GM12878 (cell line): Measurements from ENCODE around the gene STIL. TPM values are rescaled to one million over a fixed set of nuclear protein-coding genes. Genes with fewer than 3 reads are reported as not detected.

Experiments
- ATAC-seq: fragments of 200-7000 bp; cut with Tn5 transposase; 3 replicates; pipeline ENCODE4 v1.9.1; 2020; ENCODE audit warnings: mild to moderate bottlenecking, moderate library complexity
- BruUV-seq: library from RNA; stranded (reverse); fragments of 400-500 nt; replicated peaks from 2 replicates; lab custom pipeline; 2021; lab: Mats Ljungman, UMichigan
- CTCF ChIA-PET: fragments of 300-600 bp; sonication (Branson Sonifier 250); formaldehyde crosslinking; extraction: SDS; loops from one replicate; lab custom pipeline; 2021; ENCODE audit warnings: inconsistent platforms; lab: Yijun Ruan, JAX
- POLR2A ChIA-PET: fragments of 350-600 bp; formaldehyde crosslinking; extraction: SDS; loops from one replicate; lab custom pipeline; 2021; ENCODE audit warnings: inconsistent platforms; lab: Charles Lee
- RAD21 ChIA-PET: fragments of 300-600 bp; sonication (Branson Sonifier 250); formaldehyde crosslinking; loops from one replicate; lab custom pipeline; 2023; ENCODE audit warnings: antibody characterized with exemption; ENCODE audit not compliant: unreplicated experiment; lab: Charles Lee
- SMC1A ChIA-PET: fragments of 300-600 bp; sonication (Branson Sonifier 250); formaldehyde crosslinking; loops from one replicate; lab custom pipeline; 2023; ENCODE audit not compliant: unreplicated experiment, uncharacterized antibody; lab: Charles Lee
- DNase-seq: peaks from one replicate; pipeline ENCODE4 v3.0.0-alpha.2; 2011; ENCODE audit warnings: low read depth, low spot score
- FAIRE-seq: peaks from 3 replicates; lab custom pipeline; 2011; peaks lifted over from hg19 to GRCh38; lab: Jason Lieb, UNC
- H2AFZ ChIP-seq: 2 replicates; pipeline ENCODE4 v1.6.0; 2011; ENCODE audit warnings: low read depth, low read length, control low read depth; ENCODE audit not compliant: control insufficient read depth
- H3K27ac ChIP-seq: 2 replicates; pipeline ENCODE4 v1.5.1; 2011; ENCODE audit warnings: control low read depth; ENCODE audit not compliant: control insufficient read depth, insufficient read depth
- H3K27me3 ChIP-seq, 2 experiments: replicated peaks in 1 of 2; 2 replicates each; pipeline versions ENCODE4 v1.6.0 to v1.6.1; 2011; ENCODE audit warnings: low read length in 1 of 2; ENCODE audit not compliant: control insufficient read depth in 2 of 2, insufficient read depth in 2 of 2
- H3K36me3 ChIP-seq, 2 experiments: 2 replicates each; pipeline ENCODE4 v1.5.1; 2011; ENCODE audit warnings: low read length in 1 of 2; ENCODE audit not compliant: control insufficient read depth in 2 of 2, insufficient read depth in 2 of 2
- H3K4me1 ChIP-seq: 2 replicates; pipeline ENCODE4 v1.6.1; 2011; ENCODE audit warnings: mild to moderate bottlenecking, low read length, moderate library complexity, mixed read lengths; ENCODE audit not compliant: control insufficient read depth, insufficient read depth
- H3K4me2 ChIP-seq: 2 replicates; pipeline ENCODE4 v1.6.0; 2011; ENCODE audit warnings: control low read depth; ENCODE audit not compliant: control insufficient read depth, insufficient read depth
- H3K4me3 ChIP-seq: fragments of 200-600 bp; sonication (generic); 2 replicates; pipeline ENCODE4 v1.5.1; 2016
- H3K79me2 ChIP-seq: 2 replicates; pipeline ENCODE4 v1.6.0; 2011; ENCODE audit warnings: low read length; ENCODE audit not compliant: control insufficient read depth, insufficient read depth
- H3K9ac ChIP-seq: 2 replicates; pipeline ENCODE4 v1.8.0; 2011; ENCODE audit warnings: low read length, control low read depth, mixed read lengths; ENCODE audit not compliant: control insufficient read depth, insufficient read depth
- H3K9me3 ChIP-seq: replicated peaks from 3 replicates; pipeline ENCODE4 v1.5.1; 2011; ENCODE audit warnings: mild to moderate bottlenecking, low read length; ENCODE audit not compliant: control insufficient read depth, insufficient read depth
- H4K20me1 ChIP-seq: 2 replicates; pipeline ENCODE4 v1.6.0; 2011; ENCODE audit not compliant: control insufficient read depth, insufficient read depth
- BCL11A ChIP-seq: IDR thresholded peaks from 2 replicates; pipeline ENCODE4 v1.6.1; 2011; ENCODE audit warnings: low read depth, low read length
- ELK1 ChIP-seq: IDR thresholded peaks from 2 replicates; pipeline ENCODE4 v1.6.1; 2012; ENCODE audit warnings: low read depth, low read length, improper control_type of control experiment
- FOS ChIP-seq: IDR thresholded peaks from 3 replicates; pipeline ENCODE4 v1.6.1; 2011; ENCODE audit warnings: borderline replicate concordance; ENCODE audit not compliant: insufficient read length; ENCODE audit errors: extremely low read depth
- IRF4 ChIP-seq: IDR thresholded peaks from 2 replicates; pipeline ENCODE4 v1.6.1; 2011; ENCODE audit warnings: low read depth, low read length
- MXI1 ChIP-seq: fragments of 150-350 bp; IDR thresholded peaks from 2 replicates; pipeline ENCODE4 v1.6.1; 2011; ENCODE audit warnings: low read depth, mild to moderate bottlenecking, inconsistent platforms, low read length, improper control_type of control experiment
- SREBF1 ChIP-seq: IDR thresholded peaks from 2 replicates; pipeline ENCODE4 v1.6.1; 2012; ENCODE audit warnings: mild to moderate bottlenecking, low read length
- SRF ChIP-seq, 2 experiments: IDR thresholded peaks; 2 replicates each; pipeline ENCODE4 v1.6.1; 2011; ENCODE audit warnings: low read depth in 2 of 2, low read length in 2 of 2, mild to moderate bottlenecking in 1 of 2, moderate library complexity in 1 of 2
- TCF7 ChIP-seq: IDR thresholded peaks from 2 replicates; pipeline ENCODE4 v1.6.1; 2014; ENCODE audit warnings: antibody characterized with exemption, borderline replicate concordance
- WGBS: methylation state at CpG from one replicate; pipeline ENCODE4 v1.1.6; 2016; ENCODE audit warnings: low lambda C conversion rate; ENCODE audit not compliant: insufficient replicate concordance, insufficient coverage; ENCODE audit errors: missing lambda C conversion rate; 5-methylcytosine and 5-hydroxymethylcytosine counted together
- in situ Hi-C: fragments of 300-500 bp; cut with MboI; formaldehyde crosslinking; loops from 9 replicates; pipeline ENCODE4 v1.14.3; 2018; ENCODE audit warnings: mixed read lengths
- intact Hi-C: fragments of 100-400 bp; cut with micrococcal nuclease; formaldehyde crosslinking; loops from one replicate; pipeline ENCODE4 v1.14.2; 2022; ENCODE audit not compliant: unreplicated experiment
- polyA plus RNA-seq, 11 experiments: library from polyadenylated mRNA; depleted of rRNA in 4 of 11; unstranded in 6 of 11; stranded (reverse) in 5 of 11; fragments of >200 nt; fragmentation: Nextera tagmentation in 4 of 11; fragmentation: Illumina TruSeq in 1 of 11; extraction: Ambion mirVana in 4 of 11; extraction: Trizol in 1 of 11; gene quantifications; 1 replicate in 1 of 11; 2 replicates in 10 of 11; pipeline versions ENCODE4 v1.2.1 to v1.2.3, GENCODE V29; 2011 to 2016; ENCODE audit warnings: inconsistent platforms in 2 of 11, missing spikeins in 2 of 11, low read depth in 1 of 11
- total RNA-seq, 4 experiments: library from RNA; depleted of rRNA in 3 of 4; stranded (reverse); fragments of >200 nt in 3 of 4; fragmentation: Illumina TruSeq in 1 of 4; extraction: Trizol in 1 of 4; gene quantifications; 2 replicates each; pipeline versions ENCODE4 v1.2.1 to v1.2.3, GENCODE V29; 2013 to 2021
- TF ChIP-seq, protein P1 (sequence below): IDR thresholded peaks from 2 replicates; pipeline ENCODE4 v1.6.1; 2012; ENCODE audit warnings: improper control_type of control experiment, low read depth, low read length; ENCODE audit not compliant: insufficient replicate concordance
- TF ChIP-seq, protein P2 (sequence below): fragments of 450-650 bp; IDR thresholded peaks from 2 replicates; pipeline ENCODE4 v1.6.1; 2018; ENCODE audit warnings: mild to moderate bottlenecking, low read depth, moderate library complexity; ENCODE audit not compliant: partially characterized antibody
- TF ChIP-seq, protein P3 (sequence below): fragments of 450-650 bp; IDR thresholded peaks from 2 replicates; pipeline ENCODE4 v1.6.1; 2016; ENCODE audit warnings: mild to moderate bottlenecking

The STIL gene
- total and polyA plus RNA-seq, 10 of the 15 experiments (the other 5 are each of a cell fraction or from before 2014, with no cell fraction given) = 6.0 to 35.1 (median 26.5) TPM

DNA sequence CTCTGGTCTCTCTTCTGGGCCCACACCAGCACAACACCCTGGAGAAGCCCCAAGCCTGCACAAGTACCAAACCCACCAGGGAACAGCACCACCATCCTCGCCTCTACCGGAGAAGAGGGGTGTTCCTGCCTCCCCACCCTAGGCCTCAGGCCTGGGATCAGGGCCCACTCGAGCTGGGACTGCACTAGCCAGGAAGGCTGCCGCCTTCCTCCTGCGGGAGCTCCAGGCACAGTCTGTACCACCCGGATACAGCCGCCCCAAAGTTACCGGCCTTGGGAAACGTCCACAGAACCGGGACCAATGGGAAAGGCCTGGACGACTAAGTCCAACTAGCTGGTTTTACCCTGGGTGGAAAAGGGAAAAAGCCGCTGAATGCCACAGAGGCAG lies 85.3 kb downstream of the STIL start:
- RAD21 ChIA-PET = no interaction called here
- intact Hi-C loops = no loop called here
- CTCF ChIA-PET = no interaction called here
- SMC1A ChIA-PET = interaction anchor here (0.6 kb wide), 1 partner anchor 1056 kb away, joined by 3 read pairs; no protein-coding TSS in a partner anchor
- no peak overlapping the region for H3K27ac ChIP-seq
- DNase-seq (no peak), FAIRE-seq (no peak), ATAC-seq (no peak)
- no TSS peak for BruUV-seq
- POLR2A ChIA-PET = no interaction called here
- no peak overlapping the region for H2AFZ ChIP-seq
- no peaks in the 10 kb centered on the region for H3K79me2 ChIP-seq
- H3K9ac ChIP-seq = no peak overlapping the region
- no peaks in the 10 kb centered on the region for H4K20me1 ChIP-seq
- peaks cover 30 to 36% of the 10 kb centered on the region in 2 experiments for H3K27me3 ChIP-seq
- no peaks in the 10 kb centered on the region for H3K36me3 ChIP-seq
- no peak overlapping the region for H3K4me3 ChIP-seq
- TF ChIP-seq TCF7 = no peak
- TF ChIP-seq, protein P1, sequence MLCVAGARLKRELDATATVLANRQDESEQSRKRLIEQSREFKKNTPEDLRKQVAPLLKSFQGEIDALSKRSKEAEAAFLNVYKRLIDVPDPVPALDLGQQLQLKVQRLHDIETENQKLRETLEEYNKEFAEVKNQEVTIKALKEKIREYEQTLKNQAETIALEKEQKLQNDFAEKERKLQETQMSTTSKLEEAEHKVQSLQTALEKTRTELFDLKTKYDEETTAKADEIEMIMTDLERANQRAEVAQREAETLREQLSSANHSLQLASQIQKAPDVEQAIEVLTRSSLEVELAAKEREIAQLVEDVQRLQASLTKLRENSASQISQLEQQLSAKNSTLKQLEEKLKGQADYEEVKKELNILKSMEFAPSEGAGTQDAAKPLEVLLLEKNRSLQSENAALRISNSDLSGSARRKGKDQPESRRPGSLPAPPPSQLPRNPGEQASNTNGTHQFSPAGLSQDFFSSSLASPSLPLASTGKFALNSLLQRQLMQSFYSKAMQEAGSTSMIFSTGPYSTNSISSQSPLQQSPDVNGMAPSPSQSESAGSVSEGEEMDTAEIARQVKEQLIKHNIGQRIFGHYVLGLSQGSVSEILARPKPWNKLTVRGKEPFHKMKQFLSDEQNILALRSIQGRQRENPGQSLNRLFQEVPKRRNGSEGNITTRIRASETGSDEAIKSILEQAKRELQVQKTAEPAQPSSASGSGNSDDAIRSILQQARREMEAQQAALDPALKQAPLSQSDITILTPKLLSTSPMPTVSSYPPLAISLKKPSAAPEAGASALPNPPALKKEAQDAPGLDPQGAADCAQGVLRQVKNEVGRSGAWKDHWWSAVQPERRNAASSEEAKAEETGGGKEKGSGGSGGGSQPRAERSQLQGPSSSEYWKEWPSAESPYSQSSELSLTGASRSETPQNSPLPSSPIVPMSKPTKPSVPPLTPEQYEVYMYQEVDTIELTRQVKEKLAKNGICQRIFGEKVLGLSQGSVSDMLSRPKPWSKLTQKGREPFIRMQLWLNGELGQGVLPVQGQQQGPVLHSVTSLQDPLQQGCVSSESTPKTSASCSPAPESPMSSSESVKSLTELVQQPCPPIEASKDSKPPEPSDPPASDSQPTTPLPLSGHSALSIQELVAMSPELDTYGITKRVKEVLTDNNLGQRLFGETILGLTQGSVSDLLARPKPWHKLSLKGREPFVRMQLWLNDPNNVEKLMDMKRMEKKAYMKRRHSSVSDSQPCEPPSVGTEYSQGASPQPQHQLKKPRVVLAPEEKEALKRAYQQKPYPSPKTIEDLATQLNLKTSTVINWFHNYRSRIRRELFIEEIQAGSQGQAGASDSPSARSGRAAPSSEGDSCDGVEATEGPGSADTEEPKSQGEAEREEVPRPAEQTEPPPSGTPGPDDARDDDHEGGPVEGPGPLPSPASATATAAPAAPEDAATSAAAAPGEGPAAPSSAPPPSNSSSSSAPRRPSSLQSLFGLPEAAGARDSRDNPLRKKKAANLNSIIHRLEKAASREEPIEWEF = no peak
- TF ChIP-seq SRF (IDR thresholded peaks at IDR 0.05; ENCODE audit: low read depth in 2 of 2, low read length in 2 of 2) = no peak
- no peak for TF ChIP-seq BCL11A
- no peak for TF ChIP-seq SREBF1
- TF ChIP-seq MXI1 = no peak
- no peak for TF ChIP-seq ELK1
- TF ChIP-seq IRF4 = no peak
- TF ChIP-seq, protein P2, sequence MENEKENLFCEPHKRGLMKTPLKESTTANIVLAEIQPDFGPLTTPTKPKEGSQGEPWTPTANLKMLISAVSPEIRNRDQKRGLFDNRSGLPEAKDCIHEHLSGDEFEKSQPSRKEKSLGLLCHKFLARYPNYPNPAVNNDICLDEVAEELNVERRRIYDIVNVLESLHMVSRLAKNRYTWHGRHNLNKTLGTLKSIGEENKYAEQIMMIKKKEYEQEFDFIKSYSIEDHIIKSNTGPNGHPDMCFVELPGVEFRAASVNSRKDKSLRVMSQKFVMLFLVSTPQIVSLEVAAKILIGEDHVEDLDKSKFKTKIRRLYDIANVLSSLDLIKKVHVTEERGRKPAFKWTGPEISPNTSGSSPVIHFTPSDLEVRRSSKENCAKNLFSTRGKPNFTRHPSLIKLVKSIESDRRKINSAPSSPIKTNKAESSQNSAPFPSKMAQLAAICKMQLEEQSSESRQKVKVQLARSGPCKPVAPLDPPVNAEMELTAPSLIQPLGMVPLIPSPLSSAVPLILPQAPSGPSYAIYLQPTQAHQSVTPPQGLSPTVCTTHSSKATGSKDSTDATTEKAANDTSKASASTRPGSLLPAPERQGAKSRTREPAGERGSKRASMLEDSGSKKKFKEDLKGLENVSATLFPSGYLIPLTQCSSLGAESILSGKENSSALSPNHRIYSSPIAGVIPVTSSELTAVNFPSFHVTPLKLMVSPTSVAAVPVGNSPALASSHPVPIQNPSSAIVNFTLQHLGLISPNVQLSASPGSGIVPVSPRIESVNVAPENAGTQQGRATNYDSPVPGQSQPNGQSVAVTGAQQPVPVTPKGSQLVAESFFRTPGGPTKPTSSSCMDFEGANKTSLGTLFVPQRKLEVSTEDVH = no peak
- TF ChIP-seq, protein P3, sequence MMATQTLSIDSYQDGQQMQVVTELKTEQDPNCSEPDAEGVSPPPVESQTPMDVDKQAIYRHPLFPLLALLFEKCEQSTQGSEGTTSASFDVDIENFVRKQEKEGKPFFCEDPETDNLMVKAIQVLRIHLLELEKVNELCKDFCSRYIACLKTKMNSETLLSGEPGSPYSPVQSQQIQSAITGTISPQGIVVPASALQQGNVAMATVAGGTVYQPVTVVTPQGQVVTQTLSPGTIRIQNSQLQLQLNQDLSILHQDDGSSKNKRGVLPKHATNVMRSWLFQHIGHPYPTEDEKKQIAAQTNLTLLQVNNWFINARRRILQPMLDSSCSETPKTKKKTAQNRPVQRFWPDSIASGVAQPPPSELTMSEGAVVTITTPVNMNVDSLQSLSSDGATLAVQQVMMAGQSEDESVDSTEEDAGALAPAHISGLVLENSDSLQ = no peak
- no peak for TF ChIP-seq FOS
- no peaks in the 10 kb centered on the region for H3K9me3 ChIP-seq
- H3K4me1 ChIP-seq = peaks cover 3% of the 10 kb centered on the region; the same call in 1 of the 2 replicates
- WGBS = 62% methylated on average over 12 of the region's 12 CpGs
- H3K4me2 ChIP-seq = no peak overlapping the region
- in situ Hi-C loops = no loop called here
